T47D (cell line): ENCODE results near the gene CDO1.
"Not testable (repeated sequence)": the region's sequence is repeated elsewhere in the genome, so short reads cannot be mapped to it uniquely, and the experiment has no call there.

Source experiments
- DNase-seq, 2 experiments: peaks; one replicate each; pipeline versions ENCODE4 v3.0.0 to v3.0.0-alpha.2; 2011 to 2012; ENCODE audit warnings: low read depth in 1 of 2, low spot score in 1 of 2
- JUND ChIP-seq: IDR thresholded peaks from 2 replicates; pipeline ENCODE4 v1.6.1; 2012; ENCODE audit warnings: low read depth
- in situ Hi-C: cut with HindIII; loops from 2 replicates; pipeline ENCODE4 v1.10.0; 2016; ENCODE audit warnings: low sequenced_read_pairs, low pct_unique_long_range_greater_than_20kb

CDO1 gene

DNA sequence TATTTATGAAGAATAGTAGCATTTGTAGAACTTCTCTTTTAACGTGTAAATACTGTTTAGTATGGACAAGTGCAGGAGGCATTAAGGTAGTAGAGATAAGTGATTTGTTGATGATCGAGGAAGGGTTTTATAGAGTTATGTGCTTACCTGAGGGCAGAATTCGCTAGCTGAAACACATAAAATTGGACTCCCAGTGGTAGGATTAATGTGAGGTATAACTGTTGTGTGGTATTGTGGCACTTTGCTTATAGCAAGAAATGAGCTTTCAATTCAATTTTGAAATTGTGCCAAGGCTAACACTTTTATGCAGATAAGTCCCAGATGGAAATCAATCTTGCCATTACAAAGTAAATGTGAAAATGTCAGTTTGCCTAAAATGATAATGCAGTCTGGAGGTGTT is 26.5 kb upstream of the CDO1 start:
- in situ Hi-C loops, result no loop called here
- TF ChIP-seq JUND, result no peak
- DNase-seq, result no peak

DNA sequence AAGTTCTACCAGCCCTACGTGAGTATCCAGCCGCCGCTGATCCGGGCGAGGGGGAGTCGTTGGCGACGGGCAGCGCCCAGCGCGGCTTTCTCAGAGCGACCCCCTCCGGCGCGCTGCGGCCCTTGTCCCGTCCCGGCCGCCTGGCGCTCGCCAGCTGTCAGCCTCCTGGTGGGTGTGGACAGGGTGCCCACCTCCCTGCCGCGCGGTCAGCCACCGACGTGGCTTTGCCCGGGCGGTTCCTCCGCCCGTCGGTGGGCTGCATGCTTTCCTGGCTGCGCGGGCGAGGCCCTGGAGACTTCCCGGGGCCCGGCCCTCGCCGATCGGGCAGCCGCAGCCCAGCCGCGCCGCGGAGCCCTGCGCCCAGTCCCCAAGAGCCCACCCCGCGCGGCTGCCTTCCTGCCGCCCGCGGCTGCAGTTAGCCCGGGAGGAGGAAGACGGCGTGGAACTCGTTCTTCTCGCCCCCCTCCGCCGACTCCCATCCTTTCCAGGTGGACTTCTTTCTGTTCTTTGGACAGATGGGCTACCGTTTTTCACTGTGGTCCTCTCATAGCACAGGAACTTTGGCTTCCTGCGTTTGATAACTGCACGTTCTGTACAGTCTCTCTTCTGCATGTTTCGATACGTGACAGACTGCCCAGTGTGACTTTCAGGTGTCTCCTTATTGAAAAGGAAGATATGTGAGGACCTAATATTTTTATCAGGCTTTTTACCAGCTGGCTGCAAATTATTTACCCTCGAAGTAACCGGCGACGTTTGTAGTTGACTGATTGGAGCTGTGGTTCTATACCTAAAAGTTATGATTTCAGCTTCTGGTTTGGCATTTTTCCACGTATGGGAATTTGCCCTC is 25.9 kb upstream of the CDO1 start:
- peak; percentile 25 to 39 for DNase-seq
- no peak for TF ChIP-seq JUND
- in situ Hi-C loops, result no loop called here

DNA sequence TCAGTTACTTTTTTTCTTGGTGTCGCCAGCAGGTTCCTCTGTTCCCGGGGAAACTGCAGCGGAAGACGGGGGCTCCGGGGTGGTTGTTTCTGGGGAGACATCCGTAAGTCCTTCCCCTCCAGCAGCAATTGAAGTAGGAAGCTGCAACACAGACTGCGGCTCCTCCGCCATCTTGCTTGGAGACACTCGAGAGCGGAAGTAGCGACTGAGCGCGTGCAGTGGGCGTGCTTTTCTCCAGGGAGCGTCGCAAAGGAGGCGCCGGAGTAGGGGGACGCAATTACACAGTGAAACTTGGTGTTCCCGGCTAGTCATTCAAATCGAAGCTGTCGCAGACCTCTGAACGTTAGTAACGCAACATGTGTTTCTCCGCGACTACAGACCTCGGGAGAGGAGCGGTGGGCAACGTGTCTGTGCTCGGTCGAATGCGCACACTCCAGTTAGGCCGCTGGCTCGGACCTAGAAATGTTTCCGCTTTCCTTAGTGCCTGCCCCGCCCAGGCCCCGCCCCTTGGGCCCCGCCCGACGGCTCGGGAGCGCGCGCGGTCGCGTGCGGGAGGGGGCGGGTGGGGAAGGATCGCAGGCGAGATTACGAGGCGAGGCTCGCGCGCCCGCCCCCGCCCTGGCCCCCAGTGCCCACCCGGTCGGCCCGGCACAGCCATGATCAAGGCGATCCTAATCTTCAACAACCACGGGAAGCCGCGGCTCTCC is 25.1 kb upstream of the CDO1 start, which contains the start of the genes AP3S1 and ATG12:
AP3S1 (plus strand) TSS at position 554 of the 707 bp plus-strand sequence; CDS start at position 657, 103 bp downstream.
ATG12 (minus strand) TSS at position 184 of the 707 bp plus-strand sequence; CDS start at position 171, 13 bp downstream.
- no peak for TF ChIP-seq JUND
- in situ Hi-C loops, result no loop called here
- peak; percentile 65 to 94 for DNase-seq

DNA sequence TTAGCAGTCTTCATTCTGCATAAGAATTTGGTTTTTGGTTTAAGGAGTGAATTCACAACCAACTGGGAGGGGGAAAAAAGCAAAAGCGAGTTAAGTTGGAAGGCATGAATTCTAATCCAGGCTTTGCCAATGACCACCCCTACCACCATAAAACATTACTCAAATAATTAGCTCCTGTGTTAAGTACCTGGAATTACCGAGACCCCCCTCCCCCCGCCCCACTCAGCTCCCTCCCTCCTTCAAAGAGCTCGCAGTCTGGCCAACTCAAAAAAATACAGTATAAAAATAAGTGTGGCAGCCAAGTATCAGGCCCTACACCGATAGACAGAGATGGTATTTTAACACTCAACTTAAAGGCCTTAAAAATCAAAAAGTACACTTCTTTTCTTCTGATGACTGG is 24.4 kb upstream of the CDO1 start:
- TF ChIP-seq JUND, result no peak
- no peak for DNase-seq
- in situ Hi-C loops, result no loop called here

DNA sequence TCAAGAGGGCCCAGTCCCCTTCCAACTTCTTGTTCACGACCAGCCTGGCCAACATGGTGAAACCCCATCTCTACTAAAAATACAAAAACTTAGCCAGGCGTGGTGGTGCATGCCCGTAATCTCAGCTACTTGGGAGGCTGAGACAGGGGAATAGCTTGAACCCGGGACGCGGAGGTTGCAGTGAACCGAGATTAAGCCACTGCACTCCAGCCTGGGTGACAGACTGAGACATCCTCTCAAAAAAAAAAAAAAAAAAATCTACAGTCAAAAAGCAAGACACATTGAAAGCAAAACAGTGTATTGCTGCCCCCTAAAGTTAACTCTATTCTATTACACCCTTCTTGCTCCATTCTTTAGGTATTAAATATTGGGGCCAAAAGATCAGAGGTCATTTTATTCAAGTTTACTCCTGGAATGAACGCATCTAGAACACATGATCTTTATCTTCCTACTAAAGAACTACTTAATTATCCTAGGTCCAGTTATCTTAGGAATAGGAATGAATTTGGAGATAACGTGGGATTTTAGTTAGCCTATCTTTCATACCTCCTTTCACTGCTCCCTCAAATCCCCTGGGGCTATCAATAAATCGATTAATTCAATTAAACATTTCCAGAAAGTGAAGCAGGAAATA is 22.5 kb upstream of the CDO1 start:
- no peak for TF ChIP-seq JUND
- DNase-seq, result peak in 1 of 2 experiments; percentile 61
- in situ Hi-C loops, result no loop called here

DNA sequence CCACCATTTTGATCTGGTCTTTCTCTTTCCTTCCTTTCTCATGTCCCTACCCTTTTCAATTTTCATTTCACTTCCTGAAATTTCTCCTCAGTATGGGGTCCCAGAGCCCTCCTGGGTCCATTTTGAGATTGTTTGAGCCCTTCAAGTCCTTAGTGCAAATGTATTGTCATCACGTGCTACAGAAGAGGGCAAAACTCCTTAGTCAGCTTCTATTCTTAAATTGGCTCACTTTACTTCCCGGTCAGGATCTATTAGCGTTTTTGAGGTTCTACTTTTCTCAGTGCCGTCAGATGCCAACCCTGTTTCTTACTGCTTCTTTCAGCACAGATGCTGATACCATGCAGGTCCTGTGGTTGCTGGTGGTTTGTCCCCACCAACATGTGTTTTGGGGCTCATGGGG is 19.0 kb upstream of the CDO1 start:
- no peak for TF ChIP-seq JUND
- DNase-seq, result no peak
- in situ Hi-C loops, result no loop called here

DNA sequence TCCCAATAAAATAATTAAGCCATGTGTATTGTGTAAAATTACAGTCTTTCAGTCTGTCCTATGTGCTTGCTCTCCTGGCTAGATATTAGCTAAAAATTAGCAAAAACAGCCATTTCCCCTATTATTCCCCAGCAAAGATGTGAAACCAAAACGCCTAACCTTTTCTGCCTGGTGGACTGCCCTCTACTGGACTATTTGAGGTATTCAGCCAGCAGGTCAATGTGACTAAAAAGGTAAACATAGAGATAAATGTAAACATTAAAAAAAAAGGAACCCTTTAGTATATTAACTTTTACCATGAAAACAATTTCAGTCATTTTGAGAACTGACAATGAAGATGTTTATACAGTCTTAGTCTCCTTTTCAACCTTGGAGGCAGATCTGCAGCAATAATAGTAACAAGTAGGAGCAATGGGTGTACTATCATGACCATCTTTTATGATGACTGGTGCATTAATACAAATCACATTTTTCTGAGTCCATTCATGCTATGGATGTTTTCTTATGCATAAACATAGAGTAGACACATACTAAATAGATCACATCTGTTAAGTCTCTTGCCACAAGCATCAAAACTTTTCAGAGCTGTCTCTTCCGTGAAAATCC is 14.8 kb upstream of the CDO1 start:
- DNase-seq, result peak; percentile 44 to 65
- in situ Hi-C loops, result no loop called here
- no peak for TF ChIP-seq JUND

DNA sequence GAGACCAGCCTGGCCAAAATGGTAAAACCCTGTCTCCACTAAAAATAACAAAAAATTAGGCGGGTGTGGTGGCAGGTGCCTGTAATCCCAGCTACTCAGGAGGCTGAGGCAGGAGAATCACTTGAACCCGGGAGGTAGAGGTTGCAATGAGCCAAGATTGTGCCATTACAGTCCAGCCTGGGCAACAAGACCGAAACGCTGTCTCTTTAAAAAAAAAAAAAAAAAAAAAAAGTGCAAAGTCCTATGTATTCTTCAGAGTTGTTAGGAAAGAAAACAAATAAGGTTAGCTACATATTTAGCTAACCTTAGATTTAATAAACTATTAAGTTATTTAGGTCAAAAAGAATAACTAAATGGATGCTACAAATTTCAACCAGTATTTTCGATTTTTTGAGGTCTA is 13.5 kb upstream of the CDO1 start:
- no peak for TF ChIP-seq JUND
- in situ Hi-C loops, result no loop called here
- no peak for DNase-seq

DNA sequence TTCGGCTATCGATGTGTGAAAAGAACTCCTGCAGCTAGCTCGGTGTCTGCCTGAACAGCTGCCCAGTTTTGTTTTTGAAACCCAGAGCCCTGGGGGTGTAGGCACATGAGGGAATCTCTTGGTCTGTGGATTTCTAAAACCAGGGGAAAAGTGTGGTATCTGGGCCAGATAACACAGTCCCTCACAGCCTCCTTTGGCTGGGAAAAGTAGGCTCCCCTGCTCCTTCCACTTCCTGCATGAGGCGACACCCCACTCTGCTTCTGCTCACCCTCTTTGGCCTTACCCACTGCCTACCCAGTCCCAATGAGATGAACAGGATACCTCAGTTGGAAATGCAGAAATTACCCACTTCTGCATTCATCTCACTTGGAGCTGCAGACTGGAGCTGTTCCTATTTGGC is 9.5 kb upstream of the CDO1 start:
- DNase-seq, result no peak
- no peak for TF ChIP-seq JUND
- in situ Hi-C loops, result no loop called here

DNA sequence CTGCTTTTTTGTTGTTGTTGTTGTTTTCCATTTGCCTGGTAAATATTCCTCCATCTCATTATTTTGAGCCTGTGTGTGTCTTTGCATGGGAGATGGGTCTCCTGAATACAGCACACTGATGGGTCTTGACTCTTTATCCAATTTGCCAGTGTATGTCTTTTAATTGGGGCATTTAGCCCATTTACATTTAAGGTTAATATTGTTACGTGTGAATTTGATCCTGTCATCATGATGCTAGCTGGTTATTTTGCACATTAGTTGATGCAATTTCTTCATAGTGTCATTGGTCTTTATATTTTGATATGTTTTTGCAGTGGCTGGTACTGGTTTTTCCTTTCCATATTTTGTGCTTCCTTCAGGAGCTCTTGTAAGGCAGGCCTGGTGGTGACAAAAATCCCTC is 8.5 kb upstream of the CDO1 start:
- DNase-seq, in situ Hi-C loops: not testable (repeated sequence)

DNA sequence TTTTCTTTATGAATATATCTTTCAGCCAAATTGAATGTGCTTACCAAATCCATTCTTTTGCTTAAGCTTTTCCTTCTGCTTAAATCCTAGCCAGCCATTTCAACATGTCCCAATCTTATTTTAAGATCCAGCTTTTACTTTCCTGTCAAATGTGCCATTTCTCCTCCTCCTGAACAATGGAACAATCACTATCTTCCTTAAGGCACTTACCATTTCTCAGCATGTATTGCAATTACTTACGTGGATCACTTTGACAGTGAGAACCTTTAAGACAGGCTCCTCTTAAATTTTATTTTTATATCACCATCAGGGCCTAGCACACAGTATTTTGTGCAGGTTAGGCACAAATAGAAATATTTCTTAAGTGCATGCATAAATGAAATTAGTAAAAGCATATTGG is 4.4 kb upstream of the CDO1 start:
- TF ChIP-seq JUND, result no peak
- no peak for DNase-seq
- in situ Hi-C loops, result no loop called here

DNA sequence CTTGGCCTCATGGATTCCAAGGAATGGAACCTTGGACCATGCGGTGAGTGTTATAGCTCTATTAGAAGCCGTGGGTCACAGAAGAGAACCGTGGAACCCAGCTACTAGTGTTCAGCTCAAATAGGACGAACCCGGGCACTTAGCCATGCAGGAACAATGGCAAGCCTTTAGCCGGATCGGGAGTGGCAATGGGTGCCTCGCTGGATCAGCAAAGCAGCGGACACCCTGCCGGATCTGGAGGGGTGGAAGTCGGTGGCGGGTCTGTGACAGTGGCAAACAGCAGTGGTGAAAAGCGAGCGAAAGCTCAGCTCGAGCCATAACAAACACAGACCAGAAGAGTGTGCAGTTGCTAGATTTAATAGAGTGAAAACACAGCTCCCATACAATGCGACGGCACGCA is 2.4 kb upstream of the CDO1 start:
- no peak for TF ChIP-seq JUND
- in situ Hi-C loops, result no loop called here

More for the DNA sequence above, 2.4 kb upstream of the CDO1 start:
- DNase-seq, result no peak
